Mesodermal cell (in vitro differentiated cells): Measurements from ENCODE around the gene ZNF488.

Experiments
- H3K27ac ChIP-seq: 2 replicates; pipeline ENCODE4 v1.7.0; 2013; ENCODE audit warnings: mild to moderate bottlenecking, low read depth, low read length, moderate library complexity; ENCODE audit not compliant: severe bottlenecking
- H3K36me3 ChIP-seq: 2 replicates; pipeline ENCODE4 v1.7.1; 2013; ENCODE audit warnings: mild to moderate bottlenecking, low read length, moderate library complexity; ENCODE audit not compliant: control insufficient read depth, insufficient read depth
- H3K4me1 ChIP-seq: one replicate; pipeline ENCODE4 v1.7.1; 2013; ENCODE audit warnings: mild to moderate bottlenecking, low read length; ENCODE audit not compliant: insufficient read depth, control insufficient read depth, poor library complexity, severe bottlenecking
- H3K4me3 ChIP-seq: 2 replicates; pipeline ENCODE4 v1.7.0; 2013; ENCODE audit warnings: low read length, control low read depth, mild to moderate bottlenecking; ENCODE audit not compliant: insufficient read depth, poor library complexity, severe bottlenecking; ENCODE audit errors: extremely low read depth
- H3K9me3 ChIP-seq: 2 replicates; pipeline ENCODE4 v1.7.1; 2013; ENCODE audit warnings: mild to moderate bottlenecking, low read length, moderate library complexity; ENCODE audit not compliant: control insufficient read depth
- WGBS, 2 experiments: methylation state at CpG; one replicate each; pipeline ENCODE4 v1.1.5; 2013; ENCODE audit warnings: missing lambda C conversion rate in 2 of 2; ENCODE audit not compliant: insufficient coverage in 2 of 2; 5-methylcytosine and 5-hydroxymethylcytosine counted together

The ZNF488 gene

GRCh38 chr10:47381427-47382379 is 2.4 kb downstream of the ZNF488 start:
- 79 to 84% methylated on average over 7 of the region's 9 CpGs for WGBS, 2 experiments
- Histone ChIP-seq H3K4me3 (no peak overlapping the region), H3K9me3 (peaks cover 3% of the 10 kb centered on the region), H3K4me1 (peaks cover 3% of the 10 kb centered on the region), H3K27ac (no peak overlapping the region), H3K36me3 (no peaks in the 10 kb centered on the region)

GRCh38 chr10:47381103-47381395 is 3.0 kb downstream of the ZNF488 start:
- WGBS, 2 experiments = 64 to 67% methylated on average over 1 of the region's 1 CpG
- Histone ChIP-seq H3K27ac (no peak overlapping the region), H3K4me3 (no peak overlapping the region), H3K36me3 (no peaks in the 10 kb centered on the region), H3K4me1 (peaks cover 3% of the 10 kb centered on the region), H3K9me3 (peaks cover 3% of the 10 kb centered on the region)

- no peaks in the 10 kb centered on the region for H3K36me3 ChIP-seq
- H3K4me3 ChIP-seq = no peak overlapping the region
- WGBS, 2 experiments = 64 to 70% methylated on average over 6 of the region's 8 CpGs
- peaks cover 3% of the 10 kb centered on the region for H3K4me1 ChIP-seq
- H3K9me3 ChIP-seq = peaks cover under 1% of the 10 kb centered on the region
- no peak overlapping the region for H3K27ac ChIP-seq
Observed at GRCh38 chr10:47380341-47381102, 3.6 kb downstream of the ZNF488 start.

- no peaks in the 10 kb centered on the region for H3K36me3 ChIP-seq
- no peak overlapping the region for H3K27ac ChIP-seq
- peaks cover 3% of the 10 kb centered on the region for H3K4me1 ChIP-seq
- no peak overlapping the region for H3K4me3 ChIP-seq
- no peaks in the 10 kb centered on the region for H3K9me3 ChIP-seq
- WGBS, 2 experiments = 68 to 75% methylated on average over 10 to 11 of the region's 11 CpGs
Observed at GRCh38 chr10:47379901-47380300, 4.2 kb downstream of the ZNF488 start.

GRCh38 chr10:47379445-47379785 is 4.7 kb downstream of the ZNF488 start:
- 73 to 83% methylated on average over 7 of the region's 7 CpGs for WGBS, 2 experiments
- Histone ChIP-seq H3K4me3 (no peak overlapping the region), H3K36me3 (no peaks in the 10 kb centered on the region), H3K4me1 (peaks cover 3% of the 10 kb centered on the region), H3K9me3 (no peaks in the 10 kb centered on the region), H3K27ac (no peak overlapping the region)

GRCh38 chr10:47378606-47379444 is 5.3 kb downstream of the ZNF488 start:
- WGBS, 2 experiments = 92 to 95% methylated on average over 10 to 13 of the region's 15 CpGs
- no peaks in the 10 kb centered on the region for H3K36me3 ChIP-seq
- H3K4me3 ChIP-seq = no peak overlapping the region
- peaks cover 2% of the 10 kb centered on the region for H3K4me1 ChIP-seq
- no peak overlapping the region for H3K27ac ChIP-seq
- H3K9me3 ChIP-seq = no peaks in the 10 kb centered on the region

GRCh38 chr10:47378183-47378510 is 5.9 kb downstream of the ZNF488 start:
- no peaks in the 10 kb centered on the region for H3K36me3 ChIP-seq
- H3K4me3 ChIP-seq = no peak overlapping the region
- H3K9me3 ChIP-seq = no peaks in the 10 kb centered on the region
- H3K27ac ChIP-seq = no peak overlapping the region
- H3K4me1 ChIP-seq = no peaks in the 10 kb centered on the region
- 97 to 100% methylated on average over 3 to 4 of the region's 4 CpGs for whole genome bisulfite sequencing, 2 experiments

GRCh38 chr10:47376522-47377220 is 7.4 kb downstream of the ZNF488 start:
- 92 to 93% methylated on average over 8 to 9 of the region's 10 CpGs for WGBS, 2 experiments
- Histone ChIP-seq H3K9me3 (no peaks in the 10 kb centered on the region), H3K27ac (no peak overlapping the region), H3K4me3 (no peak overlapping the region), H3K36me3 (no peaks in the 10 kb centered on the region), H3K4me1 (no peaks in the 10 kb centered on the region)

GRCh38 chr10:47374611-47375536 is 9.2 kb downstream of the ZNF488 start:
- no peaks in the 10 kb centered on the region for H3K9me3 ChIP-seq
- H3K36me3 ChIP-seq = no peaks in the 10 kb centered on the region
- 89 to 91% methylated on average over 5 to 10 of the region's 12 CpGs for WGBS, 2 experiments
- no peak overlapping the region for H3K27ac ChIP-seq
- no peak overlapping the region for H3K4me3 ChIP-seq
- no peaks in the 10 kb centered on the region for H3K4me1 ChIP-seq
